IPS DF 19.7 (cell line): ENCODE data around the gene ACVR1B.

Source experiments
- DNase-seq: peaks from one replicate; pipeline ENCODE4 v3.0.0-alpha.2; 2013; ENCODE audit warnings: low read depth, low spot score

Gene ACVR1B

DNA sequence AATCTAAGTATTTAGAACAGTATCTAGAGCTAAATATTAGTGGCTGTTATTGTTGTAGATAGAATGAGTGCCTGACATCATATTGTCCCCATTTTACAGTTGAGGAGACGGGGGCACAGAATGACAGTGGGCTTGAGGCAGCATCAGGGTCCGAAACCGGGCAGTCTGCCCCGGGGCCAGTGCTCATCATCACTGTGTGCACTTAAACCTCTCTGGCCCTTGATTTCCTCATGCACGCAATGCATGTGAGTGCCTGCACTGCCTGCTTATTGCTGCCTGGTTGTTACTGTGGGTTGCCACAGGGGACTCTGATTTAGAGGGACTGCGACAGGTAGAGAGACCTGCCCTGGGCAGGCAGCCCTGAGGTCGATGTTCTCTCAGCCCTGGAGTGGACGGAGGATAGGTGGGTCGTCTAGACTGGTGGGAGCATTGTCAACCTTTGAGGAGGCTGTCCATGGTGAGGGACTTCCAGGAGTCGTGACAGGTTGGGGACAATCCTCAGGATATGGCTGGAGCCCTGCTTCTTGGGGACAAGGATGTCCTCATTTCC is 34.4 kb upstream of the ACVR1B start:
- DNase-seq, result no peak

DNA sequence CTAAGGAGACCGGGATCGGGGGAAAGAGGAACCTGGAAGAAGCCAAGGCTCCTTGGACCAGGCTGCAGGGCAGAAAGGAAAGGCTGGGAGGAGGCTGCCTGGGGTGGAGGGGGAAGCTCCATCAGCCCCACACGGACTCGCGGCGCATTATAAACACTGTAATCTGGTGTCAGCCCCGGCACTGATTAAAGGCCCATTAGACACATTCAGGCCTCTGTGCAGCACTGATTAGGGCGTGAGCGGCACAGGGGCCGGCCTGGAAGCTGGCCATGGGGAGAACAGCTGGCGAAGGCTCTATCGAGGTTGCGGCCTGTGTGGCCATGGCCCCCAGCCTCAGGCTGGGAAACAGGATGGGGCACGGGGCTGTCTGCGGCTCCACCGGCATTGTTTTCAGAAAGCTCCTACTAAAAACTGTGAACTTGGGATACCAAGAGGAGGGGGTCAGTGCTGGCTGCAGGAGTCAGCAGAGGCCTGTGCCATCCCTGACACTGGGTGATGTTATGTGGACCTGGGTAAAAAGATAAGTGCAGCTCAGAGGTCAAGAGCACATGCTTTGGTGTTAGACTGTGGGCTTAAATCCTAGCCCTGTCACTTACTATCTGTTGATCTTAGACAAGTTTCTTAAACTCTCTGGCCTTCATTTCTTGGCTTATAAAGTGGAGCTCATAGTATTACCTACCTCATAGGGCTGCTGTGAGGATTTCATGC is 33.6 kb upstream of the ACVR1B start:
- DNase-seq, result no peak

DNA sequence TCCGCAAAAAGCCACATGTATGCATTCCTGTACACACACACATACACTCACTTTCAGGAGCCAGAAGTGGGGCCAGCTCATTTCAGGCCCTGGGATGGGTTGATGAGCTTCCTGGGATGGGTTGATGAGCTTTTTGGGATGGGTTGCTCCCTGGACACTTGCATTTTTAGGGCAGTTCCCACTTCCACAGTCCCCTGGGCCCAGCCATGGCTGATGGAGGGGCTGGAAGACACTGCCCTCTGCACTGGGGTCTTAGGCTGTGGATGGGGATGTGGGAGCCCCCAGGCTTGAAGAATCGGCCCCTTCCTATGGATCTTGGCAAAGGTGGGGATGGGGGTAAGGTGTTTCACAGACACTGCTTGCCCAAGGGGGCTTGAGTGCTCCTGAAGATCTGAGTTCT is 31.5 kb upstream of the ACVR1B start:
- DNase-seq, result no peak

DNA sequence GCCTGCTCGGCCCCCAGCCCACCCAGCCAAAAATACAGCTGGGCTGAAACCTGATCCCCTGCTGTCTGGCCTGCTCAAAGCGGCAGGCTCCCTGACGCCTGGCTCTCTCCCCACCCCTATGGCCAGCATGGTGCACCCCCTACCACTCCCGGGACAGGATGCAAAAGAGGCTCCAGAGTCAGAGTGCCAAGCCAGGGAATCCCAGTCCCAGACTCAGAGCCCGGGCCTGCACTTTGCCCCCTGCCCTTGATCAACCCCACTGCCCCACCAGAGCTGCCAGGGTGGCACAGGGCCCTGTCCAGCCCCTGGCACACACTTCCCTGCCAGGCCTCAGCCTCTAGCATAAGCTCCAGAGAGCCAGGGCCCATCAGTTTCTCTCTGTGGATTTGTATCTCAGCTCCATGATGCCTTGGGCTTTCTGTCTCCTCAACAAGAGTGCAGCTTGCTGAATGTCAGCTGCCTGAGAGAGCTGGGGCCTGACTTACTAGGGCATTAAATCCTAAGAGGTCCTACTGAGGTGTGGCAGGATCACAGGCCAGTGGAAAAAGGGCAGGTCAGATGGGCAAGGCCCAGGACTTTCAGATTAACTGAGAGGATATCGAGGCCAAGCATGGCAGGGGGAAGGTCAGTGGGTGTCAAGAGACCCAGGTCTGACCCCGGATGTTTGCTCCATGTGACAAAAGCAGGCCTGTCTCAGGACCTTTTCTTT is 30.3 kb upstream of the ACVR1B start:
- no peak for DNase-seq

DNA sequence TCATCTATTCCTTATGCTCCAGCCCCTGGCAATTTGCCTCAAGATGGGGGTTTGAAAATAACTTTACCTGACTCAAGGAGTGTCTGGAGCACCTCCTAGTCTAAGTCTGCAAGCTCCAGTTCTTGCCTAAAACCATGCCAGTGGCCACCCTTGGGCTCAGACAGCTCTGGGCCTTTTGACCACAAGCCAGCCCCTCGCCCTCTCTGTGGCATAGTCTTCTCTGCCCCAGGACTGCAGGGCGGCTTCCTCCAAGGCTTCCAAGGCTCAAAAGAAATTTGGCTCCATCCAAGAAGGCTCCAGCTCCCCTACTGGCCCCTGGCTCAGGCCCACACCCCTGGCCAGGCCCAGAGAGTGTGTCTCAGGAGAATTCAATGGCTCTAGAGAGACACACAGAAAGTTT is 29.4 kb upstream of the ACVR1B start:
- DNase-seq, result no peak

DNA sequence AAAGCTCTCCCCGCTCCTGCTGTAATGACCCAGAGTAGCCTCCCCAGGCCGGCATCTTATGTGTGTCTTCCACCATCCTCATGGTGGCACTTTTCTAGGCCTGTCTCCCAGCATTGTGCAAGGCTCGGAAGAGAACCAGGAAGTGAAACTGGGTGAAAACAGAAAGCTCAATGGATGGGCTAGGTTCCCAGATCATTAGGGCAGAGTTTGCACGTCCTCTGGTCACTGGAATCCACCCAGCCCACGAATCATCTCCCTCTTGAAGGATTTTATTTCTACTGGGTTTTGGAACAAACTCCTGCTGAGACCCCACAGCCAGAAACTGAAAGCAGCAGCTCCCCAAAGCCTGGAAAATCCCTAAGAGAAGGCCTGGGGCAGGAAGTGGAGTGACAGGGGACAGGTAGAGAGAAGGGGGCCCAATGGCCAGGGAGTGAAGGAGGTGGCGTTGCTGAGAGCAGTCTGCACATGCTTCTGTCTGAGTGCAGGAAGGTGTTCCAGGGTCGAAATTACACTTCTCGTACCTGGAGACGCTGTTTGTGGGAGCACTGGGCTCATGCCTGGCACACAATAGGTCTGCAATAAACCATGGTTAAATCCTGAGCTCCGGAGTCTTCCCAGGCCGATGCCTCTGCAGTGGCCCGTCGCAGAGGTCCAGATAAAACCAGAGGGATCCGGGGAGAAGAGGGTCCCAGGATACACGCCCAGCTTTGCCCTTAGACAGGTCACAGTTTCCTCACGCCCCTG is 28.6 kb upstream of the ACVR1B start:
- DNase-seq, result no peak

DNA sequence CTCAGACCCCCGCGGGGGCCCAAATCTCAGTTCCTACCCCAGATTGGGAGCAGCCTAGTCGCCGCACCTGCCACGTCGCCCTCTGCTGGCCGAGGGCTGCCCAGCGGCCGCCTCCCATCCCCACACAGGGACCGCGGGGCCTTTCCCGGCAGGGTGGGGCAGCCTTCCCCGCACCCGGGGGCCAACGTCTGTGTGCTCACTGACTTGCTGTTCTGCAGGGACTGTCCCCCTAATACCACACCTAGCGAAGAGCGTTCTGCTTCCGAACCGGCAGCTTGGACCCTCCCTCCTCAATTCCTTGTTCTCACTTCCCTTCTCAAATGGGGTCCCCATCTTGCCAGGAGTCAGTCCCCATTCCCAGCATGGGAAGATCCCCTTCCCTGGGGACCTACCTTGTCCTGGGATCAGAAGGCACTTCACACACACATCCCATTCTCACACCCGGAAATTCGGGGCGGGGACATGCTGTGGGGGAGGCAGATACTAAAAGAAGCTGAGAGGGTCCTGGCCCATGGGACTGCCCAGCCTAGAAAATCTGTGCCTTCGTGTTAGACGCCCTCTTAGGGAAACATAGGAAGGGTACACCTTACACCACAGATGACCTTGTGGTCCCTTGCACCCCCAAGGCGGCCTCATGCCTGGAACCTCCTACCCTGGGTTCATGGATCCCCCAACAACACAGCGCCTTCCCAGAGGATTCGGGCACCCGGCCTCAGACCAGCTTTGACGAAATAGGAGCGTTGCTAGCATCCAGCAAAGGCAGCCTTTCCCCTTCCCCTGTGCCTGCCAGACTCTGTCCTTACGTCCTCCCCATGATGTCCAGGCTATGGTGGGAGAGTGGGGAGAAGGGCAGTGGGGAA is 27.8 kb upstream of the ACVR1B start:
- DNase-seq, result no peak

DNA sequence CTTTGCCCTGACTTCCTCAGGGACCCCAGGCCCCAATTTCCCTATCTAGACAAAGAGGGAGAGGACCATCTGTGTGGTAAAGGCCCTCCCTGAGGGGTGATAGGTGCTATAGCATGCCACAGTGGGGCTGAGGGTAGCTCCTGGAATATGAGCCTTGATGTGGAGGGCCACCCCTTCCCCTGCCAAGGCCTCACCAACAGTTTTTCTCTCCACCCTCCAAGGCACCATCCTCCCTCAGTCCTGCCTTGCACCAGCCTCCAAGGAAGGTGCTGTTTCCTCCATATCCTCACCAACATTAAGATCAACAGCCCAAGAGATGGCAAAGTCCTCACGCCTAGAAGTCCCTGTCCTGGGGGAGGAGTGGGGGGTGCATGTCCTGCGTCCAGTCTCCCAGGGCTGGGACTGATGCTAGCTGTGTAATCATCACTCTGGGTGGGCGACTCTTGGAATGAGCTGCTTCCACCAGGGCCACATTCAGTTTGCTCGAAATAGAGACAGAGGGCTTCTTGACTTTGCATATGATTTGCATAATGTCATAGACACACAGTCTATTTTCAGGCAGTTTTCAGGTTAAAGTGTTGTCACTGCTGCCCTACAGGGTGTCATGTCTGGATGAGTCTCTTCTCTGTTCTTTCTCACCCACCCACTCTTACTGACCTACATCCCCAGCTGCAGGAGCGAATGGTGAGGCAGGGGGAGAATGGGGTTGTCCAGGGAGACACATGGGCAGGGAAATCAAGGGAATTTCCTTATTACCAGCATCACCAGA is 26.8 kb upstream of the ACVR1B start:
- DNase-seq, result no peak

DNA sequence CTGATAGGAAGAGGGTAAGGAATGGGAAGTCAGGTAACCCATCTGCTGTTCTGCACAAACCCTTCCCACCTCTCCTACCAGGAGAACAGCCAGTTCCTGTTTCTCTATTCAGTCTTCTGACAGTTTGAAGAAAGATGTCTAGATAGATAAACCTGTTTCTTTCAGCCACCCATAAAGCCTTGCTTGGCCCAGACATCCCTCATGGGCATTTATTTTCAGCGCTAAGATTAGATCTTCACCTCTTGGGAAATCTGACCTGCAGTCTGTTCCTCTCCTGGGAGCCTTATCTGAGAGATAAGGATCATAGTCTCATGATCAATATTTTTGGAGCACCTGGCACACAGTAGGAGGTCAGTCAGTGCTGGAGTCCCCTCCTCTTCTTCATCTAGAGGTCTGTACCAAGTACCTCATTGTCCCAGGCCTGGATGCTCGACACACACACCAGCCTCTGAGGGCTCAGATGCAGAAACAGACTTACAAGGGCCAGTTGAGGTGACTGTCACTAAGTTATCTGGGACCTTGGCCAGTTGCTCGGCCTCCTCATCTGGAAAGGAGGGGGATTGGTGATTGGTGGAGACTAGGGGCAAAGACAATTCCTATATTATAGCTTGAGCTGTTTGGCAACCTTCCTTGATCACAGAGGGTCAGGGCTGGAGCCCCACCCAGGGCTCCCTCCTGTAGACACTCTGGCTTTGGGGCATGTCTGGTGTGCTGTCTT is 26.0 kb upstream of the ACVR1B start:
- DNase-seq, result no peak

DNA sequence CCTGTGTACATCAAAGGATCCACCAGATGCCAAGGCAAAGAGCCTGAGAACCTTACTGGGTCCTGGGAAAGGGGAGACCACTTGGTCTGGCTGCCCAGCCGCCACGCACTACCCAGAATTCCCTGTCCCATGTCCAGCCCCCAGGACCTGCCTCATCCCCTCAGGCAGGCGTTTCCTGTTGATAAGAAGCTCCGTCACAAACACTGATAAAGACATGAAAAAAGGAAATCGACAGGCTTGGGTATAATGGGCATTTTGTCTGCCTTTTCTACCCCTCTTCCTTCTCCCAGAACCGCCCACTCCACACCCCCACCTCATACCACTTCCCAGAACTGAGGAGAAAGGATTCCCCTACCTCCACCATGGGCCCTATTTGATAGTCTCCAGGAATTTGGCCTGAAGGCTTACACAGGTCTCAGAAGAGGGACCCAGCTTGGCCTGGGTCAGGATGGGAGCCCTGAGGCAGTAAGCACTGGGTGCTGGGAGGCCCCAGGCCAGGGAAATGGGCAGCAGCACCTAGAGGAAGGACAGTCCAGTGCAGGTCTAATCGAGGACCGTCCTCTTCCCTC is 25.4 kb upstream of the ACVR1B start:
- no peak for DNase-seq

DNA sequence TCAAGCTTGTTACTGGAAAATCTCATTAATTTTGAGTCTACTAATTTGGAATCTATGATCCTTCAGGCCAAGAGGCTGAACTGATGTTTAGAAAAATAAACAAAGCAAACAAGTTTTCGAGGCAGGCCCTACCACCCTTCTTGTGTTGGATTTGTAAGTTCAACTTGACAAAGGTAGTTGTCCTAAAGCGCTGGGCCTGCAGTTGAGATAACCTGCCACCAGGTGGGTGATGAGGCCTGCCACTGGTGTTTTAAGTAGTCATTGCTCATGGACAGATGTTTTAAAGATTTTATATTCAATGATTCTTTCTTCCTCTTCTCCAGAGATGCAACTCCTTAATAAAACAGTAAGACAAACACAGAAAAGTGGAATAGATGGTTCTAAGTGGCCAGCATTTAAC is 24.8 kb upstream of the ACVR1B start:
- DNase-seq, result no peak

DNA sequence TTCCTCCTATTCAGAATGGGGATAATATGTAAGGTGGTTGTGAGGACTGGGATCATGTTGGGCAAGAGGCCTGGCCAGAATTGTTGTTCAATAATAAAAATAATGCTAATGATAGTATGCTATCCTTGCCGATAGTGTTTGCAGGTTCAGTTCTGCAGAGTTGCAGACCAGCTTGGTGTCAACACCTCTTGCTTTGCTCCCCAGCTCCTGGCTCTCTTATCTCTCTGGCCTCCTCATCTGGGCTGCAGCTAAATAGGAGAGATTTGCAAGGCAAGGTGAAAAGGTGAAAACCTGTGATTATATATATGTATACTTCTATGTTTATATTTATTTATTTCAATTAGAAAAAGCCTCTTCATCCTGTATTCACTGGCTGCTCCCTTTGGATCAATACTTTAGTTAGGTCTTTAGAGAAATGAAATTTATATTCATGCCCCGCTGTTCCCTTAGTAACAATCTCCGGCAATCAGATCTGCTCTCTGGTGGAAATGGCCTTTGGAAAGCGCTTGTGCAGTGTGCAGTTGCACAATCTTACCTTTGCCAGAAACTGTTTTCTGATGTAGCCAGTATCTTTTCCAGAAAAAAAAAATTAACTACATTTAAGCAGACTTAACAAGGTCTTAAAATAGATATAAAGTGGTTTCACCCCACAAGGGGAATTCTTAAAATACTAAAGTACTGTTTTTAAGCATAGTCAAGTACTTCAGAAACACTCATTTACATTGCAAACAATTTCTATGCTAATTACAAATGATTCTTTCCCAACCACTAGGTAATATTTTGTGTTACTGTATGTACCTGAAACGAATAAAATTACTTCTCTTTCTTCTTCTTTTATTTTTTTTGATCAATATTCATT is 19.1 kb upstream of the ACVR1B start:
- no peak for DNase-seq

DNA sequence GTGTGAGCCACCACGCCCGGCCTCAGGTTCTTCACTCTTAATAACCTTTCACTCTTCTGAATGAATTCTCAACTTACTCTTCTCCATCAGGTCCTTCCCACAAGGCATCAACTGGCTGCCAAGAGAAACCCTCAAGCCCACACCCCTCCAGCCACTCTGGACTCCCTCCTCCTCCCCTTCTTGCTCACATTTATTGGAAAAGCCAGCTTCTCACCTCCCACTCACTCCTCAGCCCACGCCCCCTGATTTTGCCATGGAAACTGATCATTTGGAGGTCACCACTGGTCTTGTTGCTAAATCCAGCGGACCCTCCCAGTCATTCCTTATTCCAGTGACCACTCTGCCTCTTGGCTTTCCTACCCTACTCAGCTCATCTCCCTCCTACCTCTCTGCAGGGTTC is 17.4 kb upstream of the ACVR1B start:
- DNase-seq, result no peak

DNA sequence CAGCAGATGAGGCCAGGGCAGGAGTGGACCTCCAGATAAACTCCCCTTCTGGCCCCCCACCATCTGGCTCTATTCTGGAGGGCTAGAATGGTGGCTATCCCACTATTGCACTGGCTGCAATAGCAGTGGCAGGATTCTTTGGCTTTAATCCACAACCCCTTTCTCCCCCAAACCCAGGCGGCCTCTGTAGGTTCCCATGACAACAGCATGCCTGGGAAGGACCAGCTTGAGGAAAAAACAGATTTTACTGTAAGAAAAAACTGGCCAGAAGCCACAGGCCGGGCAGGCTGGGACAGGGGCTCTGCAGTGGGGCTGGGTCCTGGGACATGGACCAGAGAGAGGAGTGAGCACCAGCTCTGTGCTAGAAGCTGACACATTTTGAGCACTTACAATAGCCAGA is 13.6 kb upstream of the ACVR1B start:
- no peak for DNase-seq

DNA sequence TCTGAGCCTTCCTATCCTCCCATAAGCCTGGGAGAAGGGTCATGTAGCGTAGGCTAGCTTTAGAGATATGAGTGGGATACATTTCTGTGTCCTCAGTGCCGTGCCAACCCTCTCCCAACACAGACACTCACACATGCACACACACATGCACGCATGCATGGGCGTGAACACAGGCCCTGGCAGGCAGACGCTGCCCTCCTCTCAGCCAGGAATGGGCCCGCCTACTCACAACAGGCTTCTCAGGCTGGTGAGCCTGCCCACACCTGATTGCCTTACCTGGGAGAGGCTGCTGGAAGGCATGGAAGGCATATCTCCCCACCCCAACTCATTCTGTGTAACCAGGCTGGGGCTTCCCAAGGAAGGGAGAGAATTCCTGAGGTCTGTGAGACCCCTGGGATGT is 12.8 kb upstream of the ACVR1B start:
- no peak for DNase-seq

DNA sequence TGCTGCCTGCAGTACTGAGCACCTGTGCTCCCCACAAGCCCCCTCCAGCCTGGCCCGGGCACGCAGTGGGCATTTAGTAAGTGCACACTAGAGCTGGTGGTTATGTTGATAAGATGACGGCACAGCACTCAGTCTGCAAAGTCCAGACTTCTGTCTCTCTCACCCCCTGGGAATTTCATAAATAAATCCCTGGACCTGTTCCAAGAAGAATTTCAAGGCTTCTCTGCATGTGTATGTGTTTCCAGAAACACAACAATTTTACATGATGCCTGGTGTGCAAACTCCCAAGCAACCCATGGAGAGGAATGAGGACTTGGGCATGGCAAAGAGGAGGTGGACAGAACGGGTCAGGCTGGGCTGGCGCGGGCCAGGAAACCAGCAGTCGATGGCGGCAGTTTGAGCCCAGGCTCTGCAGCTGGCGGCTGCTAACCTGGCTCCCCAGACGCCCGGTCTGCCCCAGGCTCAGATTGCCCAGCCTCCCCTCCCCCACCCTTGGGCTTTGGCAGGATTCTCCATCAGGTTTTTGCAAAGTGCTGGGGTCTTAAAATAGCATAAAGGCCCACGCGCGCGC is 10.4 kb upstream of the ACVR1B start:
- no peak for DNase-seq

DNA sequence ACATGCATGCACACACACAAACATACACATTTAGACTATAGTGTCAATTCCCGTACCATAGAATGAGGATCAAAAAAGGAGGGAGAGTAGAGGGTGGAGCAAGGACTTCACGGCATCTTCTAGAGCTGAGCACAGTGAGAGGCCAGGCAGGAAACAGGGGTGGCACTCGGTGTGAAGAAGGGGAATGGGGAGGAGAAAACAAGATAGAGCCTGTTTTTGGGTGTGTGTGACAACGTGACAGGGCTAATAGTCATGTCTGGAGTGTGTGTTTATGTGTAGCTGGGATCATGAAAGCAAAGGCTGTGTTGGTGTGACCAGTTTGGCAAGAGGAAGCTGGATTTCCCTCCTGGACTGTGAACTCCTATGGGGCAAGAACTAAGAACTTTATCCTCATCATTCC is 9.9 kb upstream of the ACVR1B start:
- DNase-seq, result no peak

DNA sequence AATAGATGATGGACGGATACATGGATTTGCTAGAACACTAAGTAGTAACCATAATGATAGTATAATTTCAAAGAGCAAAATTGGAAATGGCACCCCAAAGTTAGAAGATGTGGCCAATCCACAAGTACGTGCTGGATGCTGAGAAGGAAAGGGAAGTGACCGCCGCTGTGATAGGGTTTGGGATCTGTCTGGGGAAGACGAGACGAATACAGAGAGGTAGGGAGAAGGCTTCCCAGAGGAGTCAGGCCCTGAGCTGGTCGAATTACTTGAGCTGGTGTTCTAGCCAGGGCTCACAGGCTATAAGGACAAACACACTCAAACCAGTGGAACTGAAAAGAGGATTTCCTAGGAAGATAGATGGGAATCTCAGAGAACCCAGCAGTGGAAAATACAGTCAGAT is 9.4 kb upstream of the ACVR1B start:
- DNase-seq, result no peak
